Adrenal gland (tissue), 12 donors: Measurements from ENCODE around the gene TMEM8B. TPM values are rescaled to one million over a fixed set of nuclear protein-coding genes. Genes with fewer than 3 reads are reported as not detected.

ENCODE experiments used
- DNase-seq, 7 donors: peaks; one replicate each; pipeline ENCODE4 v3.0.0-alpha.2; 2019 to 2020
- H3K27ac ChIP-seq, 5 donors: fragments of 200-600 bp; sonication (generic) in 4 of 5; 1 replicate in 3 of 5; 2 replicates in 2 of 5; pipeline versions ENCODE4 v1.5.1 to v1.8.0; 2016 to 2020; ENCODE audit warnings: mild to moderate bottlenecking in 1 of 5
- H3K27me3 ChIP-seq: fragments of 200-600 bp; 2 replicates; pipeline ENCODE4 v1.8.0; 2021
- H3K36me3 ChIP-seq, 2 donors: fragments of 200-600 bp; replicated peaks in 1 of 2; 1 replicate in 1 of 2; 2 replicates in 1 of 2; pipeline versions ENCODE4 v1.5.1 to v1.8.0; 2018 to 2022
- H3K4me1 ChIP-seq, 2 donors: fragments of 200-600 bp; replicated peaks in 1 of 2; 1 replicate in 1 of 2; 2 replicates in 1 of 2; pipeline versions ENCODE4 v1.5.1 to v1.8.0; 2018 to 2021
- H3K4me3 ChIP-seq, 4 donors: fragments of 200-600 bp; sonication (generic) in 3 of 4; one replicate each; pipeline ENCODE4 v1.5.1; 2016 to 2018
- H3K9me3 ChIP-seq, 3 donors: fragments of 200-600 bp; sonication (generic) in 1 of 3; replicated peaks in 1 of 3; 1 replicate in 2 of 3; 2 replicates in 1 of 3; pipeline versions ENCODE4 v1.5.1 to v1.8.0; 2016 to 2021
- POLR2A ChIP-seq, 2 donors: fragments of 450-650 bp; IDR thresholded peaks; one replicate each; pipeline ENCODE4 v1.6.1; 2017; ENCODE audit warnings: antibody characterized with exemption in 2 of 2, mild to moderate bottlenecking in 2 of 2, moderate library complexity in 1 of 2
- WGBS, 4 donors: extraction: QIAGEN DNeasy Blood & Tissue Kit in 2 of 4; methylation state at CpG; one replicate each; pipeline versions ENCODE4 v1.1.5 to v1.1.7; 2013 to 2017; 5-methylcytosine and 5-hydroxymethylcytosine counted together
- intact Hi-C, 2 donors: fragments of 100-400 bp; cut with DNase I; formaldehyde crosslinking; loops; one replicate each; pipeline versions ENCODE4 v1.14.1 to v1.15.0; 2022 to 2023
- polyA plus RNA-seq, 3 donors: library from polyadenylated mRNA; stranded (reverse); fragments of 200-250 nt in 2 of 3; fragments of 350-450 nt in 1 of 3; fragmentation: Illumina TruSeq in 1 of 3; extraction: RNeasy Lipid Tissue Mini Kit (QIAGEN cat#74804) in 1 of 3; gene quantifications; one replicate each; pipeline ENCODE4 v1.2.3, GENCODE V29; 2013 to 2014
- total RNA-seq, 9 donors: library from RNA; depleted of rRNA in 4 of 9; stranded (reverse); fragments of >200 nt in 4 of 9; fragments of 120-200 nt in 1 of 9; fragmentation: NEBNext Ultra II Directional in 1 of 9; extraction: Animal tissue kit (Norgen Biotek cat#: 25700) in 1 of 9; gene quantifications; one replicate each; pipeline versions ENCODE4 v1.1.0 to v1.2.4, GENCODE V29; 2013 to 2023
- TF ChIP-seq, protein P1 (sequence below), 6 experiments: fragments of 450-650 bp in 4 of 6; fragments of 200-600 bp in 2 of 6; sonication (generic) in 1 of 6; IDR thresholded peaks; 1 replicate in 5 of 6; 2 replicates in 1 of 6; pipeline versions ENCODE4 v1.5.1 to v1.8.0; 2016 to 2021; ENCODE audit warnings: antibody characterized with exemption in 6 of 6, mild to moderate bottlenecking in 2 of 6, moderate library complexity in 1 of 6
- donor health status: healthy with polysubstance abuse.
- donor health status: Bipolar disorder and iron deficiency.
- donor health status: DM: yes; HTN: yes; CAD: no.
- donor health status: DM: no; HTN: no; CAD: no.
- donor health status: DM: no; HTN: no; CAD: no.
- donor health status: DM: yes; HTN: yes; CAD: no.

Gene TMEM8B
- total and polyA plus RNA-seq, 12 donors = 5.5 to 43.6 (median 19.8) TPM

DNA sequence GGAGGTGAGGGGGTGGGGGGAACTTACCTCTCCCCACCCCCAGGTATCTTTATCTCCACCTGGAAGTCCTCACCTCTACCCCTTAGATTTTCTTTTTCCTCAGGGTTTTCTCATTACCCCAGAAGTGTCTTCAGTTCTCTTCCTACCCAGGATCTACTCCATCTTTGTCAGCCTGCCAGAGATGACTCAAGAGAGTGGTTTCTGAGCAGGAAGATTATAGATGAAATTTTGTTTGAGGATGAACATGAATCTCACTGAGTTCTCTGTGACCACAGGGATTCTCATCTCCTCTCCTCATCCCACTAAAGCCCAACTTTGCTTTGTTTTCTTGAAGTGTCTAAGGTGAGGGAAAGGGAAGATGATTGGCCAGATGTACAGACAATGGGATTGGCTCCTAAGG, 9.0 kb upstream of the TMEM8B start:
- intact Hi-C loops = no loop called here

DNA sequence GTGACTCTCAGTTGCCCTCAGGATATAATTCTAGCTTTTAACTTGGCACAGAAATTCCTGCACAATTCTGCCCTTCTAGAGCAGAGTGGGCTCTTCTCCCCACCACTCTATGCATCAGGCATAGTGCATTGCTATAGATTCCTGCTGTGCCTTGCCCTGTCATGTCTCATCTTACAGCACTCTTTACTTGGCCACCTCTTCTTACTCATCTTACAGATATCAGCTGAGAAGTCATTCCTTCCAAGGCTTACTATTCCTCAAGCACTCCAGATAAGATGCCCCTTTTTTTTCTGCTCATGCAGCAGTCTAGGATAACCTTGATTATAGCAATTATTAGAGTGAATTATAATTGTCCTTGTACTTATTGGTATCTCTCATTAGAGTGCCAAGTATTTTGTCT, 6.1 kb upstream of the TMEM8B start:
- no peaks in the 10 kb centered on the region for H3K4me1 ChIP-seq
- no peaks in the 10 kb centered on the region for H3K27me3 ChIP-seq
- TF ChIP-seq POLR2A (IDR thresholded peaks at IDR 0.05) = no peak
- TF ChIP-seq, protein P1, sequence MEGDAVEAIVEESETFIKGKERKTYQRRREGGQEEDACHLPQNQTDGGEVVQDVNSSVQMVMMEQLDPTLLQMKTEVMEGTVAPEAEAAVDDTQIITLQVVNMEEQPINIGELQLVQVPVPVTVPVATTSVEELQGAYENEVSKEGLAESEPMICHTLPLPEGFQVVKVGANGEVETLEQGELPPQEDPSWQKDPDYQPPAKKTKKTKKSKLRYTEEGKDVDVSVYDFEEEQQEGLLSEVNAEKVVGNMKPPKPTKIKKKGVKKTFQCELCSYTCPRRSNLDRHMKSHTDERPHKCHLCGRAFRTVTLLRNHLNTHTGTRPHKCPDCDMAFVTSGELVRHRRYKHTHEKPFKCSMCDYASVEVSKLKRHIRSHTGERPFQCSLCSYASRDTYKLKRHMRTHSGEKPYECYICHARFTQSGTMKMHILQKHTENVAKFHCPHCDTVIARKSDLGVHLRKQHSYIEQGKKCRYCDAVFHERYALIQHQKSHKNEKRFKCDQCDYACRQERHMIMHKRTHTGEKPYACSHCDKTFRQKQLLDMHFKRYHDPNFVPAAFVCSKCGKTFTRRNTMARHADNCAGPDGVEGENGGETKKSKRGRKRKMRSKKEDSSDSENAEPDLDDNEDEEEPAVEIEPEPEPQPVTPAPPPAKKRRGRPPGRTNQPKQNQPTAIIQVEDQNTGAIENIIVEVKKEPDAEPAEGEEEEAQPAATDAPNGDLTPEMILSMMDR (IDR thresholded peaks at IDR 0.05) = no peak
- no peaks in the 10 kb centered on the region for H3K9me3 ChIP-seq
- no peak overlapping the region for H3K4me3 ChIP-seq
- intact Hi-C loops = no loop called here
- no peak for DNase-seq
- H3K36me3 ChIP-seq = no peaks in the 10 kb centered on the region
- no peak overlapping the region for H3K27ac ChIP-seq

More for the DNA sequence above, 9.0 kb upstream of the TMEM8B start:
- no peaks in the 10 kb centered on the region for H3K9me3 ChIP-seq
- TF ChIP-seq, protein P1 (IDR thresholded peaks at IDR 0.05) = no peak
- no peak for TF ChIP-seq POLR2A (IDR thresholded peaks at IDR 0.05)
- H3K4me1 ChIP-seq = no peaks in the 10 kb centered on the region
- H3K27me3 ChIP-seq = no peaks in the 10 kb centered on the region
- no peak overlapping the region for H3K4me3 ChIP-seq
- H3K36me3 ChIP-seq = no peaks in the 10 kb centered on the region
- H3K27ac ChIP-seq = no peak overlapping the region
- no peak for DNase-seq

DNA sequence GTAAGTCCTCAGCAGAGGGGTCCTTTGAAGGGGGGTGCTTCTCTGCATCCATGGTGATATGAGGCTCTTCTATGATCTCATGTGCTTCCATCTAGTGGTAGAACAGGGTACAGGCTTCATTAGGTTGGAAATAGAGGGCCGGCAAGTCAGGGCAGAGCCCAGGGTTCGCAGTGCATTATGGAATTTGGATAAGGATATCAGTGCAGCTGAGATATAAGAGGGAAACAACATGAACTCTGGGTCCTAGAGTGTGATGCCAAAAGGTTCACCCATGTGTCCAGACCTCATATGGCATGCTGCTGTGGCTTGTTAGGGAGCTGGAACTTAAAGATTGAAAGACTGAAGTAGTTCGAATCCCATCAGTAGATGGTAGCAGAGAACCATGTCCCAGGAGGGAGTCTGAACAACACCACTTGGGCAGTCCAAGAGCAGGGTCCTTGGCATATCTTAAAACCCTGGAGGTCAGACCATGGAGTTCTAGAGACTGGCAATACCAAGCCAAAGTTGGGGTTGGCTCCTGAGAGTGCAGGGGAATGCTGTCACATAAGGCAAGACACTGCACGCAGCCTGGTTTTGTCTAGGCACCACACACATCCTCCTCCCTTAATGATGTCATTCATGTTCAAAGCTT, 2.8 kb upstream of the TMEM8B start:
- H3K27ac ChIP-seq = peak overlapping the region in 1 of 5 donors; percentile 33
- WGBS, 4 donors = 31 to 39% (median 36%) methylated on average over 4 of the region's 4 CpGs
- DNase-seq = peak in 5 of 7 donors; percentile 35 to 73 (median 52)
- peaks cover 13 to 18% of the 10 kb centered on the region in 2 donors for H3K4me1 ChIP-seq
- H3K9me3 ChIP-seq = no peaks in the 10 kb centered on the region
- no peak overlapping the region for H3K4me3 ChIP-seq
- TF ChIP-seq POLR2A (IDR thresholded peaks at IDR 0.05) = no peak
- TF ChIP-seq, protein P1 (IDR thresholded peaks at IDR 0.05) = peak; percentile 62 to 90 (median 77)
- no peaks in the 10 kb centered on the region for H3K36me3 ChIP-seq
- no peaks in the 10 kb centered on the region for H3K27me3 ChIP-seq
- intact Hi-C loops = loop anchor here (5.0 kb wide), 2 partner anchors 34 to 51 kb away; partner anchors contain the start of gene NPR2 (in 1 of the 2)

DNA sequence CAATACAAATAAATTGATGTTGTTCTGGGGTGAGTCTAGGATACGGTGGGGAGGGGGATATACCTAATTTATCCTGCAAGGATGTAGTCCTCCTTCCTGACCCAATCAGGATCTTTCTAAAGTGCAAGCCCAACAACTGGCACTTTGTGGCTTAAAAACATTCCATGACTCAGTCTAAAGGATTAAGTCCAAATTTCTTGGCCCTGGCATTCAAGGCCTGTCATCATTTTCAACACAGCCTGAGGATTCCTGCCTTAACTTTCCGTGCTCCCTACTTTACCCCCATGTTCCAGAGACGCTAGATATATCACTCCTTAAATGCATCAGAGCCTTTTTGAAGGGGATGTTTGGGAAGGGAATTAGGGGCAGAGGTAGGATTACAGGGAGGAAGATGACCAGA, 1.5 kb upstream of the TMEM8B start:
- no peak for DNase-seq
- Histone ChIP-seq H3K27me3 (no peaks in the 10 kb centered on the region), H3K36me3 (no peaks in the 10 kb centered on the region), H3K9me3 (no peaks in the 10 kb centered on the region), H3K27ac (peak overlapping the region in 2 of 5 donors; percentile 46 to 47), H3K4me3 (no peak overlapping the region), H3K4me1 (peaks cover 13 to 21% of the 10 kb centered on the region in 2 donors)
- TF ChIP-seq POLR2A (IDR thresholded peaks at IDR 0.05) = no peak
- 47 to 69% (median 54%) methylated on average over 3 of the region's 3 CpGs for WGBS, 4 donors
- intact Hi-C loops = loop anchor here (5.0 kb wide), 2 partner anchors 35 to 50 kb away; partner anchors contain the start of gene NPR2 (in 1 of the 2)

DNA sequence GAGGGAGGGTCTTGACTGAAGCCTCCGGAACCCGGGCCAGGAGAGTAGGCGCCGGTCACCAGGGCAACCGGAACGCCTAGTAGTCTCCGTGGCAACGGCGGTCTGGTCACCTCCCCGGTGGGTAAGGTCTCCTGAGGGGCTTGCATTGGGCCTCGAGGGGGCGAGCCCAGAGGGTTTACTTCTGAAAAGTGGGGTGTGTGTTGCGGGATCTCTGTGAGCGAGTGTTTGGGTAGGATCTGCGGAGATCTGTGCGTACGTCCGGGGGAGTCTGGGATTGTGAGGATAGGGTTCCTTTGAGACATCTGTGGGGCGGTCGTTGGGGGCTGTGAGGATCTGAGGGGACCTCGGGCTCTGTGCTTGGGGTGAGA, 328 bp upstream of the TMEM8B start, which contains the start of gene FAM221B:
Gene FAM221B (minus strand): TSS at position 17 of the 368 bp plus-strand sequence. CDS start 2,571 bp downstream, outside the sequence.
- WGBS, 4 donors = 0 to 3% (median 2%) methylated on average over 17 to 21 of the region's 21 CpGs
- no peaks in the 10 kb centered on the region for H3K36me3 ChIP-seq
- DNase-seq = peak in 2 of 7 donors; percentile 46 to 76
- intact Hi-C loops = loop anchor here (5.0 kb wide), 2 partner anchors 36 to 49 kb away; partner anchors contain the start of gene NPR2 (in 1 of the 2)
- no peaks in the 10 kb centered on the region for H3K9me3 ChIP-seq
- peaks cover 25 to 33% of the 10 kb centered on the region in 2 donors for H3K4me1 ChIP-seq
- H3K27me3 ChIP-seq = no peaks in the 10 kb centered on the region
- peak within 1 kb of the TSS; percentile 39 to 98 (median 50) for H3K4me3 ChIP-seq
- TF ChIP-seq, protein P1 (IDR thresholded peaks at IDR 0.05) = no peak
- TF ChIP-seq POLR2A (IDR thresholded peaks at IDR 0.05) = no peak
- peak within 1 kb of the TSS; percentile 48 to 99 (median 93) for H3K27ac ChIP-seq
